Fibroblast of skin of abdomen (primary cell): ENCODE data around the gene ST7.
"Not testable (repeated sequence)": the region's sequence is repeated elsewhere in the genome, so short reads cannot be mapped to it uniquely, and the experiment has no call there.

Experiments used
- DNase-seq: peaks from one replicate; pipeline ENCODE4 v3.0.0-alpha.2; 2013

The ST7 gene

DNA sequence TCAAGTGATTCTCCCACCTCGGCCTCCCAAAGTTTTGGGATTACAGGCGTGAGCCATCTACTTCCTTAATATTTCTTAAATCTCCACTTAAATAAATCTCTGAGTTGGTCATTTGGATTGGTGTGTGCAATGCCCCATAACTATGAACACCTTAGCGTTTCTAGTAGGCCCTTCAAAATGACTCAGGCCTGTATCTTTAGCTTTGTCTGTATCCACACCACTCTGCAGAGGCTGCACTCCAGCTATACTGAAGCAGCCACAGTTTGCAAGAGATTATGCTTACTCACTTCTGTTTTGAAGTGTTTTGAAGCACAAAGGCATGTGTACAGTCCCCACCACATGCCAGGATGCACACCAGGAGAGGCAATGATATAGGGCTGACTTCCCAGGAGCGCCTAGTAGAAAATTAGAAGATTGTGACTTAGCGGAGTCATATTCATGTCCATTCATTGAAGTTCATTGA lies 2.4 kb upstream of the ST7 start:
- no peak for DNase-seq

DNA sequence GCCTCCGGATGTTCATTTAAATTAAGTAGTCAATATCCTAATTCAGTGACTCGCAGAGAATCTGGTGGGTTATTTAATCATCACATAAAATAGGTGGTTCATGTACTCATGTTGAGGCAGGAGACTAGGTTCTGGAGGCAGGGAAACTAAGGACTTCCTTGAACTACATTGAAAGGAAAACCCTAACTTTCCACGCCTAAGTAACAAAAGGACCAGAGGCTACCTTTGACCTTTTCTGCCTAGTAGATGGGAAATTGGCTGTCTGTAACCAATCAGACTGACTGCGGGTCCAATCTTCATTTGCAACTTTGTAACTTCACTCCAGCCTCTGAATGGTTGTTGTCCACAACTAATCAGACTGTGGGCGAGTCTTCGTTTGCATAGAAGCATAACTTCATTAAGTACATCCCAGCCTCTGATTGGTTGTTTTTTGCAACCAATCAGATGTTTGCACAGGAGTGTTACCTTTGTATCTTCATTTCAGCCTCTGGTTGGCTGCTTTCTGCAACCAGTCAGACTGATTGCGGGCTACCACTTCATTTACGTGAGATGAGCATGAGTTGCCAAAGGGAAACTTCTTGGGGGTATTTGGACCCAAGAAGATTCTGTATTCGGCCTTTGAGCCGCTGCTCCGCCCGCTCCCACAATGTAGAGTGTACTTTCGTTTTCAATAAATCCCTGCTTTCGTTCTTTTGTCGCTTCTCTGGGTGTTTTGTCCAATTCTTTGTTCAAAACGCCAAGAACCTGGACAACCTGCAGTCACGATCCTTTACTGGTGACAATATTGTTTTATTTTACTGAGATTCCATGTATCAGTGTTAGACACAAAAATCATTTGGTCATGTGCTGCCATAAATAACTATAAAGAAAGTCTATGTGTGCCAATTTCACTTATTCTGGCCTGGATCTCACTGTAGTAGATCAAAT lies 1.7 kb upstream of the ST7 start:
- DNase-seq, result no peak

DNA sequence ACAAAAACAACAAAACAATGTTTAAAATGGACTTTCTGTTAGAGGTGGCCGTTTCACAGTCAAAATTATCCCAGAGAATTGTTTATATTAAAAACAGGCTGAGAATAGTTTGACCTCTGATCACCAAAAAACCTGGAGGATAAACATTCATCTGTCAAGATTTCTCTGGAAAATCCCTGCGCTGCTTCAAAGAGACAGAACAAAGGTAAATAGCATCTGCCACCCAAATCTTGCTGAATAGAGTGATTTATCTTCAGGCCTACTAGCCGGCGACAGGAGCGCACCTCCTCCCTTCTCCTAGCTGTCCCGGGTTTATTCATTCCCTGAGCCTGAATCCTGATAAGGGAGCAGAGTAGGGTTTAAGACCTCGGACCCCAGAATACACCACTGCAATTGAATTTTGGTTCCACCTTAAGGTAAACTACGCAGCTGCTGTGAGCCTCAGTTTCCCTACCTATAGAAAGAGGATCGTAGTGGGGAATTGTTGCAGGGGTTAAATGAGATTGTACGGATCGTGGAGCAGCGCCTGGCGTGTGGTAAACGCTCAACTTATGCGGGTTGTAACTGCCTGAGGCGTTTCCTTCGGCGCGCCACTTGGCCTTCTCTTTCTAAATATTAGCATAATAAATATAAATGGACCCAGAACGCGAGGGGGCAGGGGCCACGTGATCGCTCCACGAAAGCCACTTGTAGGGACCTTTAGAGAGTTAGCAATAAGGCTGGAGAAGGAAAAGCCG lies 498 bp upstream of the ST7 start:
- DNase-seq, result no peak

DNA sequence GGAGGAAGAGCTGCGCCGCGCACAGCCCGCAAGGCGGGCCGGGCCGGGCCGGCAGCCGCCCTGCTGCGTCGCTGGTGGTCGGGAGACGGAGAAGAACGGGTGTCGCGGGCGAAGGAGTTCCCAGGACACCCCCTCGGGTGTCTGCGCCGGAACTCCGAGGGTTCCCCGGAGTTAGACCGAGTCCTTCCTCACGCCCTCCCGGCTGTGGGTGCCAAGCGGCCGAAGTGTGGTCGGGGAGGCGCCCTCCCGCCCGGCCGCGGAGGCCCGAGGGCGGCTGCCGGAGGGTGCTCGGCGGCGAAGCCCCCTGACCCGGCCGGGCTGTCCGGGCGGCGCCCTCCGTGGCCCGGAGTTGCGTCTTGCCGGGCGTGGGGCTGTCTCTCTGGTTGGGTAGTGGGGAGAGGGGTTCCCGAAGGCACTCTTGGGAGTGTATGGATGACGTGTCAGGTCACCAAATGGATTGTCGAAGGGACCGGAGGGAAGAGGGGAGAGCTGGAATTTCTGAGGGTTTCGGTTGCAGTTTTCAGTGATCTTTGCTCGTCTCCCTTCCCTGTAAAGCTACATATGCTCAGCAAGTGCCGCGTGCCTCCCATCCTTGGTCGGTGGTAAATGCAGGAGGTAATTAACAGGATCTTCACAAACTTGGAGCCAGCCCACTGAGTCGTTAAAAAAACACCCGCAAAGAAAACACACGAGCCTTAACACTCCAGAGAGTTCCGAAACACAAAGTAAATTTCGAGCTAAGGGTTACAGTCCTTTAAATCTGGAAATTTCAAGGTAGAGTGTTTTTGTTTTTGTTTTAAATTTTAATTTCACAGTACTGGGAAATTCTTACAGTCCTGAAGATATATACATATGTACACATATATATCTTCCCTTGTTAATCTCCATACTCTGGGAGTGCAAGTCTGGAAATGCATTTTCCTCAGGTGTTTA lies 871 bp downstream of the ST7 start:
- DNase-seq, result peak; percentile 92

DNA sequence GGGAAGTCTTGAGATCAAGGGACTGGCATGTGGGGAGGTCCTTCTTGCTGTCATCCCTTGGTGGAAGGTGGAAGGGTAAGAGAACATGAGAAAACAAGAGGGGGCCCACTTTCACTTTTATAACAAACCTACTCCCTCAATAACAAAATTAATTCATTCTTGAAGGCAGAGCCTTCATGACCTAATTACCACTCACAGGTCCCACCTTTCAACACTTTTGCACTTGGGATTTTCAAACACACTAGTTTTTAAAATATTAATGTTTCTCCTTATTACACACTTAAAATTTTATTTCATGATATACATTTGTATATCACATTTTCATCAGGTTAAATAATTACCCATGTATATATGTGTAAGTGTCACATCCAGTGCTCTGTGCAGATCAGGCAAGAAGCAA lies 2.0 kb downstream of the ST7 start:
- no peak for DNase-seq

DNA sequence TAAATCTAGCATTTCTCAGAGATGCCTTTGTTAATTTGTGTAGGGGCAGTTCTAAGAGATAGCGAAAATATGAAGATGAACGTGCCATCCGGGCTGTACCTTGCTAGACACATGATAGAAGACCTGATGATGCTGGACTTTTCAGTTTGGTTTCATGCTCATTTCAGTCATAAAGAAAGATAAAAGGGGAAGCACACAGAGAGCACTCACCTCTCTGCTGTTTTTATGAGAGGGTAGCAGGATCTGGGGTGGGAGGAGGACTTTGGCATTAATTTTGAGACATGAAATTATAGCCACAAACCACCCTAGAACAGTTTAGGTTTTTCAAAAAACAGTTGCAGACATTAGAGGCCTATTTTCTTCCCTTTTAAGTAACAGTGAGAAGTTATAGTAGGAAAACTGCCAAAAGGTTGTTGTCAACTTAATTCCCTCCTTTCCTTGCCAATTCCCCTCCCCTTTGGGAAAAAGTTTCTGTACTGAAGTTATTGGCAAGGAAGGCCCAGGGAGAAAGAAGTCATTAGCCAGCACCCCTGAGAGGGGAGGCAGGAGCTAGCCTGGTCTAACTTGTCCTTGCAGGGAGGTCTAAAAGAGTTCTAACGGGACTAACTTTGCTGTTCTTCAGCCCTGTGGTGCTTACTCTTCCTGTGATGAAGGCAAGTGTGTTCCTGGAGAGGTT lies 2.6 kb downstream of the ST7 start:
- peak; percentile 21 for DNase-seq

DNA sequence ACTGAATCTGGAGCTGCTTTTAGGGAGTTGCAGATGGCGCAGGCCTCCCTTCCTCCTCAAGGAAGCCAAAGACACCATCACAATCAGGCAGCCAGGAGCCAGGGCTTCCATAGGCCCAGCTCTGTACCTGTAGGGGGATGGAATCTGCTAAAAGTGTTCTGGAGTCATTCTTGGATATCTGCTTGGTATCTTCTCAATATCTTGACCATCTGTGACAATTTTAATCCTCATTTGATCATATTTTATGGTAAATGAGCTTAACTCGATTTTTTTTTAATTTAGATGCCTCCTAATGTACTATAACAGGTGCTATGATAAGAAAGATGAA lies 3.1 kb downstream of the ST7 start:
- DNase-seq, result no peak

DNA sequence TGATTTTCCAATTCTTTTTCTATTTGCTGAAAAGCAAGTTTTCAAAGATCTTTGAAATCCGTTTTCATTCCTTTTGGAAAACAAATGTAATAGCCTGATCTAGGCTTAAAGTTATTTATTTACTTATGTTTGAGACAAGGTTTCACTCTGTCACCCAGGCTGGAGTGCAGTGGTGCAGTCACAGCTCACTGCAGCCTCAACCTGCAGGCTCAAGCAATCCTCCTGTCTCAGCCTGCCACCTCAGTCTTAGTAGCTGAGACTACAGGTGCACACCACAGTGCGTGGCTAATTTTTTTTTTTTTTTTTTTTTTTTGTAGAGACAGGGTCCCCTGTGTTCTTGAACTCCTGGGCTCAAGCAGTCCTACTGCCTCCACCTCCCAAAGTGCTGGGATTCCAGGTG lies 4.6 kb downstream of the ST7 start:
- no peak for DNase-seq

DNA sequence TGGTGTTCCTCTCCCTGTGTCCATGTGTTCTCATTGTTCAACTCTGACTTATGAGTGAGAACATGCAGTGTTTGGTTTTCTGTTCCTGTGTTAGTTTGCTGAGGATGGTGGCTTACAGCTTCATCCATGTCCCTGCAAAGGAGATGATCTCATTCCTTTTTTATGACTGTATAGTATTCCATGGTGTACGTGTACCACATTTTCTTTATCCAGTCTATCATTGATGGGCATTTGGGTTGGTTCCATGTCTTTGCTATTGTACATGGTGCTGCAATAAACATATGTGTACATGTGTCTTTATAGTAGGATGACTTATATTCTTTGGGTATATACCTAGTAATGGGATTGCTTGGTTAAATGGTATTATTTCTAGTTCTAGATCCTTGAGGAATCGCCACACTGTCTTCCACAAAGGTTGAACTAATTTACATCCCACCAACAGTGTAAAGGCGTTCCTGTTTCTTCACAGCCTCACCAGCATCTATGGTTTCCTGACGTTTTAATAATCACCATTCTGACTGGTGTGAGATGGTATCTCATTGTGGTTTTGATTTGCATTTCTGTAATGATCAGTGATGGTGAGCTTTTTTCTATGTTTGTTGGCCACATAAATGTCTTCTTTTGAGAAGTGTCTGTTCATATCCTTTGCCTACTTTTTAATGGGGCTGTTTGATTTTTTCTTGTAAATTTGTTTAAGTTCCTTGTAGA lies 8.8 kb downstream of the ST7 start:
- DNase-seq, result not testable (repeated sequence)

DNA sequence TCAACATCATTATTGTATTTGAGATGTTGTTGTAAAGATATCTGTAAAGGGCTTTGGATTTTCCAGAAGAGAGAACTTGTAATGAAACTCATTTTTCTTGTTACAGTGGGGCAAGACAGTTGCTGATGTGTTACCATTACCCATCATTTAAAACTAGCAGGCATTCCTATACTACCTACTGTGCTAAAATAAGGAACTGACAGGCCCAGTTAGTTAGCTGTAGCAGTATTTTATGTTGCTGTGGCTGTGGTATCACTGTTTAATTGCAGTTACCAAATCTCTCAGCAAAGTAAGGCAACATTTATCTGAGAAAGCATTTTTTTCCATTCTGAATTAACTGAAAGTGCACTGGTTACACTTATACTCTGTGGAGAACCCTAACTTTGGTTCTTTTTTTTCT lies 9.9 kb downstream of the ST7 start:
- DNase-seq, result no peak

DNA sequence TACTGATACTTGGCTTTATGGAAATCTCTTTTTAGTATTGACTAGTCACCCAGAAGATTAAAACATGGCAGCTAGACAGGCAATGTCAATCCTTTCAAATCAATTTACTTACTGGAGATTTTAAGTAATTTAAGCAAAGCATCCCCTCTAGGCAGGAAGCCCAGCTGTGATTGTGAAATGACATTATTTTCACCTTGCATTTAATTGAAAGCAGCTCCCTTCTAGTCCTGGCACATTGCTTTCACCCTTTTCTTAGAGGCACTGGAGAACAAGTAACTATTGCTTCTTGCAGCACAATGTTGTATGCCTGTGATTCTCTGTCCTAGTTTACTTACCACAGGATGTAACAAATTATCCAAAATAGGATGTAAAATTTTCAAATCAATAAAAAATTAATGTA lies 13.3 kb downstream of the ST7 start:
- peak; percentile 33 for DNase-seq

DNA sequence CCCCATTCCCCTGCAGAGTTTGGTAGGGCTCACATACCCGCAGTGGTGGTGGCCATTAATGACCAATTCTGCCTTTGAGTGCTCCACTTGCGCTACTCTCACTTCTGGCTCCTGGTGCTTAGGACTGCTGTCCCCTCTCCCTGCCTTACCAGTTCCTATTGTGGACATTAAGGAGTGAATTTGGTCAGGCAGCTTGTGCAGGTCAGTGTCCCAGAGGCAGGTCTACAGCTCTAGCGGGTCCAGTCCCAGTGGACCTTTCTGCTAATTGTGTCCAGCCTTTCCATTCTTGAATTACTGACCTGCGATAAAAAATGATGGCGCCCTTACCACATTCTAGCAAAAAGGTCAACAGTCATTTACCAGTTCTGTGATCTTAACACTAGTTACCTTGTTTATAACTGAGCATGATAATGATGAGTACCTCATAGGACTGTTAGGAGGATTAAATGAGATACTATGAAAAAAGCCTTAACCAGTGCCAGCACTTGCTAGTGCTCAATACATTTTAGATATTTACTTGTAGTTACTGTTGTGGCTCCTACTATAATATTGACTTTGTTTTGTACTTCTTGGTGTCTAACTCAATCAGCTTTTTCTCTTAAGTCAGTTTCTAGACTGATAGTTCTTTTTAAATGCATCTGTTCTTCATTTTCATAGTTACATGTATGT lies 14.1 kb downstream of the ST7 start:
- no peak for DNase-seq

DNA sequence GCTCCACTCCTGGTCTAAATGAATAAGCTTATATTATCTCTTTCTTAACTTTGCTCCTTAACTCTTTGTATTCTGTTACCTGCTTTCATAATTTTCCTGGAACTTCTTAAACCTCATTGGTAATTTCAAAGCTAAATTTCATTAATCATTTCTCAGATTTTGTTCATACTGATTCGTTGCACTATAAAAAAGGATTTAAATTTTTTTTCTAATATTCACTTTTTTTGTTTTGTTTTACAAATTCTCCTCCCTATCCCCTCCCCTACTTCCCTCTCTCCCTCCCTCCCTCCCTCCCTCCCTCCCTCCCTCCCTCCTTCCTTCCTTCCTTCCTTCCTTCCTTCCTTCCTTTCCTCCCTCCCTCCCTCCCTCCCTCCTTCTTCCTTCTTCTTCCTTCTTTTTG lies 14.7 kb downstream of the ST7 start:
- no peak for DNase-seq

DNA sequence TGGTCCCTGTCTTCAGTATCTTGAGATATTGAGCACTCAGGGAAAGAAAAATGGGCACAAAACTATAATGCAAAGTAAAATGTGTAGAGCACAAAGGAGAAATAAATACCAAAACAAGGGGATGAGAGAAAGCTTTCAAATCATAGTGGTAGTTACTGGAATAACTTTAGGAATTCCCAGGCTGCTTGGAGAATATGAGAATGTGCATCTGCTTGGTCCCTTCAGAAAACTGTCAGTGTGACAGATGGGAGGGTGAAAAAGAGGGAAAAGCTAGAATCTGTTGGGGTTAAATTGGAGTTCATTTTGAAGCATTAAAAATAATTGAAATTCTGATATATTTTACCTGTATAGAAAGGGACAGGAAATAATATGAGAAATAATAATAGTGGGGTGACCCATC lies 15.3 kb downstream of the ST7 start:
- no peak for DNase-seq

DNA sequence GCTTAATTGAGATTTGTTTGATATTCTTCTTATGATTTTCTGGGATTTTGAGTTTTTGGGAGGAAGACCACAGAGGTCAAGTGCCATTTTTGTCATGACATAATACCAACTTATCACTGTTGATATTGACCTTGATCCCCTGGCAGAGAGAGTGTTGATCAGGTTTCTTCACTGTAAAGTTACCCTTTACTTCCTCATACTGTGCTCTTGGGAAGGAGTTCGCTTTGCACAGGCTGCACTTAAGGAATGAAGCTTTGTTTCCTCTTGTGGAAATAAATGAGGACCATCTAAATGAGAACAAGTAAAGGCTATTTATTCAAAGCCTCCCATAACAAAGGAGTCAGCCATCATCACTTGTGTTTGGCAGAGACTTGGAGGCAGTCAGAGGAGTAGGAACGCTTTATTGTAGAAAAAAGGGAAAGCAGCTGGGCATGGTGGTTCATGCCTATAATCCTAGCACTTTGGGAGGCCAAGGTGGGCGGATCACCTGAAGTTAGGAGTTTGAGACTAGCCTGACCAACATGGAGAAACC lies 16.1 kb downstream of the ST7 start:
- no peak for DNase-seq

DNA sequence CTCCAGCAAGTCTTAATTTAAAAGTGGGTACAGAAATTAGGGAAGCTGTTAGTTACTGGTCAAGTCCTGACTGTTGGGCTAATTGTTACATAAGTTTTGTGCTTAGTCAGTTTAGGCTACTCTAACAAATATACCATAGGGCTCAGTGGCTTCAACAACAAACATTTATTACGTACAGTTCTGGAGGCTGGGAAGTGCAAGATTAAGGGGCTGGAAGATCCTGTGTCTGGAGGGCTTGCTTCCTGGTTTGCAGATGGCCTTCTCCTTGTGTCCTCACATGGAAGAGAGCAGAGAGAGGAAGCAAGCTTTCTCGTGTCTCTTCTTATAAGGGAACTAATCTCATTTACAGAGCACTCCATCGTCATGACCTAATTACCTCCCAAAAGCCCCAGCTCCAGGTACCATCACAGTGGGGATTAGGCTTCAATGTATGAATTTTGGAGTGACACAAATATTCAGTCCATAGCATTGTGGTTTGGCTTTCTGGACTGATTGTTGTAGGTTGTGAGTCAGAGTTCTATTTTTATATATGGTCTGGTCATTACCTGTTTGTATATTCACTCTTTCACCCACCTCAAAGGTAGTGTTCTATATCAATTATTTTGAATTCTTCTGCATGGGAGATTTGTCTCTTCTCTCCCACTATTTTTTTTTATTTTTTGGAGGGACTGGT lies 17.1 kb downstream of the ST7 start:
- DNase-seq, result no peak

DNA sequence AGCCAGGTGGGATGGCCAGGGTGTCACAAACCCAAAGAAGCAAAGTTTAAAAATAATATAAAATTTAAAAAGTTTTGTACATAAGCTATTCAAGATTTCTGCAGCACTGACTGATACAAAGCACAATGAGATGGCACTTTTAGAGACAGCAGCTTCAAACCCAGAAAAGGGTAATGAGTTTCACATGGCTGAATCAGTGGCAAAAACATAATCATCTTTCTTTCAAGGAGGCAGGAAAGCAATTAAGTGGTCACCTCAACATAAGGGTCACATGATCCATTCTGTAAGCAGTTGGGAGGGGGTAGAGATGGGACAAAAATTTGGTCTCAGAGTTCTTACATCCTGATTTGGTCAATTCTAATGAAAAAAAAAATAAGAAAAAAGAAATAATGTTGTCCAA lies 17.9 kb downstream of the ST7 start:
- not testable (repeated sequence) for DNase-seq

DNA sequence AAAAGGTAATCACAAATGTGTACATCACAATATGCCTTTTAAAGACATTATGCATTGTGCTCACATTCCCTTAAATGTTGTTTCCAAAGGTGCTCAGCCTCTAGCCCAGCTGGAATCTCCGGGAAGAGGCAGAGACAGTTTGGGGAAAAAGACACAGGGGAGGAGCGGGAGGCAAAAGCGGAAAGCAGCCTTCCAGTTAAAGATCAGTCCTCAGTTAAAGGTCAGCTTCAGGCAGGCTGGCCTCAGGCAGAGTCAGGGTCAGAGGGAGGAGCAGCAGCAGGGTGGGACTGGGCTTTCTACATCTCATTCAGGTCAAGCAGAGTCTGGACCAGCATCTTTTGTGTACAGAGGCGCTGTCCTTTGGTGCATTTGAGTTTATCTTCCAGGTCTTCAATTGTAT lies 18.6 kb downstream of the ST7 start:
- no peak for DNase-seq

DNA sequence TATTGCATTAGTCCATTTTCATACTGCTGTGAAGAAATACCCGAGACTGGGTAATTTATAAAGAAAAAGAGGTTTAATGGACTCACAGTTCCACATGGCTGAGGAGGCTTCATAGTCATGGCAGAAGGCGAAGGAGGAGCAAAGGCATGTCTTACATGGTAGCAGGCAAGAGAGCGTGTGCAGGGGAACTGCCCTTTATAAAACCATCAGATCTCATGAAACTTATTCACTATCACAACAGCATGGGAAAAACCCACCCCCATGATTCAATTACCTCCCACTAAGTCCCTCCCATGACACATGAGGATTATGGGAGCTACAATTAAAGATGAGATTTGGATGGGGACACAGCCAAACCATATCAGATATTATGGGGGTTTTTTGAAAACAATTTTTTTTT lies 21.7 kb downstream of the ST7 start:
- DNase-seq, result not testable (repeated sequence)

DNA sequence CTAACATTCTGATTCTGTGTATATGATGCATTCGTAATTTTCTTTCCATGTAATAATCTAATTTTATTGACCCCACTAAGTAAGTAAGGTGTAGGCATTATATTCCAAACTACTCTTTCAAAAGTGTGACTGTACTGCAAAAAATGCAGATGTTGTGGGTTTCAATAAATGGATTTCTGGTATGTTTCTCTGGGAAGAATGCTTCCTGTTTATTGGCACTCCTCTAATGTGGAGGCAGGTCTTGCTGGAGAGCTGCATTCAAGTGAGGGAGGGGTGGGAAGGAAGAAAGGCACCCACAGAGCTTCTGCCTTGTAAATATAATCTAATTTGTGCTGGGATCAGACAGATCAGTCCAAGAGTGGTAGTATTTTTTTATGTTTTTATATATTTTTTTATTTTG lies 23.9 kb downstream of the ST7 start:
- DNase-seq, result peak; percentile 59
